Iris pigment epithelial cell (primary cell): ENCODE measurements around the gene NHSL1.

Experiments
- DNase-seq: peaks from one replicate; pipeline ENCODE4 v3.0.0-alpha.2; 2011; ENCODE audit warnings: low read depth

NHSL1 gene, protein sequence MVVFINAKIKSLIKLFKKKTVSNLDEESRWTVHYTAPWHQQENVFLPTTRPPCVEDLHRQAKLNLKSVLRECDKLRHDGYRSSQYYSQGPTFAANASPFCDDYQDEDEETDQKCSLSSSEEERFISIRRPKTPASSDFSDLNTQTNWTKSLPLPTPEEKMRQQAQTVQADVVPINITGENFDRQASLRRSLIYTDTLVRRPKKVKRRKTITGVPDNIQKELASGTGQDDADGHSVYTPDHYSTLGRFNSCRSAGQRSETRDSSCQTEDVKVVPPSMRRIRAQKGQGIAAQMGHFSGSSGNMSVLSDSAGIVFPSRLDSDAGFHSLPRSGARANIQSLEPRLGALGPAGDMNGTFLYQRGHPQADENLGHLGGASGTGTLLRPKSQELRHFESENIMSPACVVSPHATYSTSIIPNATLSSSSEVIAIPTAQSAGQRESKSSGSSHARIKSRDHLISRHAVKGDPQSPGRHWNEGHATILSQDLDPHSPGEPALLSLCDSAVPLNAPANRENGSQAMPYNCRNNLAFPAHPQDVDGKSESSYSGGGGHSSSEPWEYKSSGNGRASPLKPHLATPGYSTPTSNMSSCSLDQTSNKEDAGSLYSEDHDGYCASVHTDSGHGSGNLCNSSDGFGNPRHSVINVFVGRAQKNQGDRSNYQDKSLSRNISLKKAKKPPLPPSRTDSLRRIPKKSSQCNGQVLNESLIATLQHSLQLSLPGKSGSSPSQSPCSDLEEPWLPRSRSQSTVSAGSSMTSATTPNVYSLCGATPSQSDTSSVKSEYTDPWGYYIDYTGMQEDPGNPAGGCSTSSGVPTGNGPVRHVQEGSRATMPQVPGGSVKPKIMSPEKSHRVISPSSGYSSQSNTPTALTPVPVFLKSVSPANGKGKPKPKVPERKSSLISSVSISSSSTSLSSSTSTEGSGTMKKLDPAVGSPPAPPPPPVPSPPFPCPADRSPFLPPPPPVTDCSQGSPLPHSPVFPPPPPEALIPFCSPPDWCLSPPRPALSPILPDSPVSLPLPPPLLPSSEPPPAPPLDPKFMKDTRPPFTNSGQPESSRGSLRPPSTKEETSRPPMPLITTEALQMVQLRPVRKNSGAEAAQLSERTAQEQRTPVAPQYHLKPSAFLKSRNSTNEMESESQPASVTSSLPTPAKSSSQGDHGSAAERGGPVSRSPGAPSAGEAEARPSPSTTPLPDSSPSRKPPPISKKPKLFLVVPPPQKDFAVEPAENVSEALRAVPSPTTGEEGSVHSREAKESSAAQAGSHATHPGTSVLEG (N-terminal part only)

GRCh38 chr6:138499303-138500018 is at the start of gene NHSL1:
TSS of gene NHSL1 (minus strand) at chr6:138499494. CDS start at chr6:138499290, 204 bp downstream.
- peak; percentile 20 for DNase-seq

GRCh38 chr6:138546733-138547185 is 47.5 kb upstream of the NHSL1 start:
- DNase-seq, result peak; percentile 59

GRCh38 chr6:138545621-138545980 is 46.3 kb upstream of the NHSL1 start:
- DNase-seq, result peak; percentile 73

DNA sequence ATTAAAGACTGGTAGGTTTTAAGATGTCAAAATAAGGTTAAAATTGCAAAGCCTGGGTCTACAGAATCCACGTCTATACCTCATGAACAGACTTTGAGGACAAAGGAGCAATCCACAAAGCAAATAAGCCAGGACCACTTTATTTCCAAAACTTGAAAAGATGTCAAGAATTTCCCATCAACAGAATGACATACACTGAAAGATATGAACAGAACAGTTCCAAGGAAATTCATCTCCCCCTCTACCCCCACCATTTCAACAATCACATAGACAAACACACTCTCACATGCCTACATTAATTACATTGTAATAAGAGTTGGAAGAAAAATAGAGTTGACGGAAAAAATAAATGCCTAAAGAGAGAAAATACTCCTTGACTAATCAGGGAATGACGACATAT is 45.2 kb upstream of the NHSL1 start:
- DNase-seq, result no peak

DNA sequence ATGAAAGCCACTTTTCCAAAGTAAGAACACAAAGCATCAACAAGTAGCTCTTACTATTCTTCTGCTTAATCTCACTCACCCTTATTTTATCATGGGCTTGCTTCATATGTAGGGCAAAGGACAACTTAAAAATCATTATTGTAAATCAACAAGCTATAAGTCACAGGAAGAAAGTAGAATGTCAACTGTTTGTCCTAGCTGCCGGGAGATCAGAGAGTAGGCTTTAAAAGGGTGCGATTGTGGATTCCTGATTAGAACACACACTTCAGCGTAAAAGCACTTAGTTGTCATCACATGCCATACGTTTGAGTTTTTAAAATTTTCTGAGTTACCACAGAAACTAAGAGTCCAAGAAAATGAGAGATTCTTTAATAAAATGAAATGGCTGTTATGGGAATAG is 44.4 kb upstream of the NHSL1 start:
- DNase-seq, result no peak

DNA sequence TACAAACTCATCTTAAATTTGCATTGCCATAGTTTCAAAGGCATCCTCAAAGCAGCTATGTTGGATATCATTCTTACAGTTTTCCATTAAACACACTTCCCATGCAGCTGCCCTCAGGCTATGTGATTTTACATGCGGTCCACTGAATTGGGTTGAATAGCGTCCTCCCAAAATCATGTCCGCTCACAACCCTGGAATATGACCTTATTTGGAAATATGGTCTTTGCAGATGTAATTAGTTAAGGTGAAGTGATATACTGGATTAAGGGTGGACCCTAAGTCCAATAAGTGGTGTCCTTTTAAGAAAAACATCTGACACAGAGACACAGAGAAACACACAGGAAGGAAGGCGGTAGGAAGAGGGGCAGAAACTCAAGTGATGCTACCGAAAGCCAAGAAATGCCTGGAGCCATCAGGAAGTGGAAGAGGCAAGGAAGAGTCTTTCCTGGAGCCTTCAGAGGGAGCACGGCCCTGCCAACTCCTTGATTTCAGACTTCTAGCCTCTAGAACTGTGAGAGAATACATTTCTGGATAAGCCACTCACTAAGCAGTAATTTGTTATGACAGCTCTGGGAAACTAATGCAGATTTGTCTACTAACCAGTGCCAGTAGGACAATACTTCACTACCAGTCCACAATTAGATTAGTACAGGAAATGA is 42.7 kb upstream of the NHSL1 start:
- no peak for DNase-seq

GRCh38 chr6:138540468-138540867 is 41.2 kb upstream of the NHSL1 start:
- peak; percentile 93 for DNase-seq

- no peak for DNase-seq
These were observed 40.6 kb upstream of the NHSL1 start for GRCh38 chr6:138539876-138540275.

DNA sequence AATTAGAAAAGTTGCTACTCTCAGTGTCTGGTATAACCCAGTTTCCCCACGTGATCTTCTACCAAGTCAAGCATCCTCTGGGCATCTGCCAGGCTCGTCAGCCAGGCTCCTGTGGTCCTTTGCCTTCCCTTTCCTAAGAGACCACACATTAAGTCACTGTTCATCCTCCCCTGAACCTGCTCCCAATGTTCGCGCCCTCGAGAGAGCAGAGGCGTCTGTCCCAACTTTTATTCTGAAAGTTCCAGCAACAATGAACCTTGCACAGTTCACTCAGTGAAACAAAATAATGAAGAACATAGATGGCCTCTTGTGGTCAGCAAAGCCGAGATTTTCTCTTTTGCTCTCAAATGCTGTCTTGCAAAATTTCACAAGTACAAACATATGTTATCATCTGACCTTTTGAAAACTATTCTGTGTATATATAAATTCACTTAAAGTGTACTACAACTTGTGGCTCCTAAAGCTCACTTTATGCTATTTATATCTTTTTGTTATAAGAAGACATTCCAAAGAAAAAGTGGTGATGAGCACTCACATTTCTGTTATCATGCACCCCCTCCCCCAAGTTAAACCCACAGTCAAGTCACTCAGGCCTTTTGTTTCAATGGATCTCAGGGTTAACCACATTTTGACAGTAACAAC is 39.2 kb upstream of the NHSL1 start:
- peak; percentile 82 for DNase-seq

- DNase-seq, result peak; percentile 57
These were observed 37.8 kb upstream of the NHSL1 start for GRCh38 chr6:138537106-138537505.

DNA sequence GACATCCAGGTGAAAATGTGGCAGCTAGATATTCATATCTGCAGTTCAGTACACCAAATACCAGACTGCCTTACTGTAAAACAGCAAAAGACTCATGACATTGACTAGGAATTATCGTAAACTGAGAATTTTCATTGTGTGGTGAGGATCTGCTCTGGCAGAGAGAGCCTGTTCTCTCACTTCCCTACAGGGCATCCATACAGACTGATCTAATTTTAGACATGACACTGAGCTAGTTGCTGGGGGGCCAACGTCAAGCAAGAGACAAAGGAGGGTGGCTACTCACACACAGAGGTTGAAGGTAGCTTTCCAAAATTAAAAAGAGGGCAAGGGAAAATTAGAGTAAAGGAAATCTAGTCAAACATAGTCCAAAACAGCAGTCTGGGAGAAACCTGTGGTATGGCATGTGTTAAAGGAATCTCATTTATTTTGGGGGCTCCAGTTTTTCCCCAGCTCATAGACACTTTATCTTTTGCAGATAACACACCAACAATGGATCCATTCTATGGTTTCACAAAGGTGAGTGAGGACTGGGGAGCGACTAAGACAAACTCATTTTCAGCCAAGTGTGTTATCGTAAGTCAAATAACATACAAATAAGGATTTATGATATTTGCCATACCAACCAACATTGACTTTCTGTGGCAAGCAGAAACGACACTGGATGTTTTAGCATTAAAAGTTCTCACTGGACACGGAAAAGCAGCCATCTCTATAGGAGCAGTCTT is 36.6 kb upstream of the NHSL1 start:
- no peak for DNase-seq

DNA sequence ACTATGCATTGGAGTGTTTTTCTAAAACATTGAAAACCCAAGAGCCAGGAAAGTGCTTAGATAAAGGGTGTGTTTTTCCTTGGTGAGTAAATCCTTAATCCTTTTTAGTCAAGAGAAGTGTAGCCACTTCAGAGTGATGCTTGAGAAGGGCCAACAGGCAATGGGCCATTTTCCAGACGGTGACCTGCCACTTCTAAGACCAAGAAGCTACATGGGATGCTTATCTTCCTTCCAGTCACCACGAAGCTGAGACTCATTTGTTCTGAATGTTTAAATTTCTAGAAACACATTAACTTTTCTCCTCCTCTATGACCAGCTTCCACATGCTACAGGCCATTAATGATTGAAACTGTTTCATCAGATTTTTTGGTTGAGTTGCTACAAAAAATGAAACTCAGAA is 34.4 kb upstream of the NHSL1 start:
- DNase-seq, result no peak

- DNase-seq, result no peak
These were observed 32.1 kb upstream of the NHSL1 start for GRCh38 chr6:138531387-138531786.

DNA sequence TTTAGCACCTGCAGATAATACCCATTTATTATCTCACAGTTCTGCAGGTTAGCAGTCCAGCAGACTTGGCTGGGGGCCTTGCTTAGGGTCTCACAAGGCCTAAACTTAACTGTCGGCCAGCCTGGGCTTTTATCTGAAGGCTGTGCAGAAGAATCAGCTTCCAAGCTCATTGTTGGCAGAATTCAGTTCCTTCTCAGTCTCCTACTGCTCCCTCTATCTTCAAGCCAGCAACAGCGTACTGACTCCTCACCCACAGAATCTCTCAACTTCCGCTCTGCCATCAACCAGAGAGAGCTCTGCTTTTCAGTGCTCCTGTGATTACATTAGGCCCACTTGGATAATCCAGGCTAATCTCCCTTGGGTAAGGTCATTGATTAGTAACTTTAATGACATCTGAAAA is 30.2 kb upstream of the NHSL1 start:
- DNase-seq, result no peak

DNA sequence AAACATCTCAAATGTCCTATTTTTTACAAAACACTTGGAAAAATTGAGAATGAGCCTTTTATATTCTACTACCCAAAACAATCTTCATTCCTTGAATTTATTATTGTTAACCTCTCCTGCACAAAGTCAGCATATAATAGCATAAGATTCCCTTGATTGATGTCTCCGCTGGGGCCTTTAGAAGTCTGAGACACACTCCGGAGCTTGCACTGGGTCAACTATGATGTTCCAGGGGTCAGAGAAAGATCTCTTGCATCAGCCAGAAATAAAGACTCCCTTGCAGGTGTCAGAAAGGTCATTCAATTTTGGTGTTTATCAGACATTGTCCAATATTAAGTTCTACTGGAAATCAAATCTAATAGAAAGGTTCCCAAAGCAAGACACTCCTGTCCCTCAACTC is 29.7 kb upstream of the NHSL1 start:
- no peak for DNase-seq

DNA sequence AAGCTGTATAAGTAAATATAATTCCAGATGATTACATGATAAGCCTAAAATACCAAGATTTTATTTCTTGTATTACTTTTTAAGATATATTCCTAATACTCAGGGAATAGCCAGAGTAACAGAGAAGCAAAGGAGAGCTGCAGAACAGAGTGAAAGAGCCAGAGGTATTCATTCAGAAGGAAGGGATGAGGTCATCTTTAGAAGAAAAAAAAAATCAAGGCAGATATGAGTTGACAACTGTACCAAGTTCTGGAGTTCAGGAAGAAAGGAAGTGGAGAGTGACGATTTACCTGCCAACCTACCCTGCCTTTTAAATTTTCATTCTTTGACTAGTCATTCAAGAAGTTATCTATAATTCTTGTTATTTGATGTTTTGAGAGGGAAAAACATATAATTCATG is 28.8 kb upstream of the NHSL1 start:
- no peak for DNase-seq

- no peak for DNase-seq
These were observed 28.3 kb upstream of the NHSL1 start for GRCh38 chr6:138527411-138528088.

DNA sequence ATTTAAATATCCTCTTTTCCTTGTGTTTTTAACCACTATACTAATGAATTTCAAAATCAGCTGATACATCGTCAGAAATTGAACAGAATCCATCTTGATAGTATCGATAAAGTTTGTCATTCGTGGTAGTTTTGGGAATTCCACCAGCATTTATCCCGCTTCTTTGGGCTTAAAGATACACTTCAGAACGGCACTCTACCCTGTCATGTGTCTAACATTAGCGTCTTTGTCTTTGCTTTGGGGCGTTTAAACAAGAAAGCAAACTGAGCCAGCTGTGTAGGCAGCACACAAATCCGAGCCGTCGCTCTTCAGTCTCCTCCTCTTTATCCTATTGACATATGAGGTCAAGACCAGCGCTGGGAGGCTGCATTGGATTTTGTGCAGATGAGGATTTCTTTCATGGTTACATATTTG is 27.5 kb upstream of the NHSL1 start:
- DNase-seq, result no peak

DNA sequence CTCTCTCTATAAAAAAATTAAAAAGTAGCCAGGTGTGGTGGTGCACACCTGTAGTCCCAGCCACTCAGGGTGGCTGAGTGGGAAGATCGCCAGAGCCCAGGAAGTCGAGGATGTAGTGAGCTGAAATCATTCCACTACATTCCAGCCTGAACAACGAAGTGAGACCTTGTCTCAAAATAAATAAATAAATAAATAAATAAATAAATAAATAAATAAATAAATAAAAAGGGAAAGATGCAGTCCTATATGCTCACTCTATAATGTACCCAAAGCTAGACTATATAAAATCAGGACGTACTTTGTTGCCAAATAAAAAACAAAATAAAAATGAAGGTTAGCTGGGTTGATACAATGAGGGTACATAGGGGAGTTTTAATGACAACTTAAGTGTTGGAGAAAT is 26.1 kb upstream of the NHSL1 start:
- no peak for DNase-seq
